Measurements from ENCODE around the gene FGF3. TPM values are rescaled to one million over a fixed set of nuclear protein-coding genes. Genes with fewer than 3 reads are reported as not detected.

Gene FGF3
- total and polyA plus RNA-seq, 8 donors, result not detected

- WGBS, 2 donors, result 73 to 81% methylated on average over 12 of the region's 12 CpGs
- H3K4me3 ChIP-seq, result no peak overlapping the region
- no peaks in the 10 kb centered on the region for H3K36me3 ChIP-seq
- peaks cover 0 to 4% (median 0%) of the 10 kb centered on the region in 3 donors for H3K4me1 ChIP-seq
- DNase-seq (no peak), FAIRE-seq (no peak), ATAC-seq (no peak)
- no peaks in the 10 kb centered on the region for H3K27me3 ChIP-seq
- TF ChIP-seq CTCF (IDR thresholded peaks at IDR 0.05), result no peak
- H3K27ac ChIP-seq, result no peak overlapping the region
- intact Hi-C loops (cut with DNase I), result no loop called here
- no peaks in the 10 kb centered on the region for H3K9me3 ChIP-seq
Observed at GRCh38 chr11:69859275-69859934, 40.2 kb upstream of the FGF3 start.

- DNase-seq (no peak), ATAC-seq (no peak), FAIRE-seq (no peak)
- Histone ChIP-seq H3K36me3 (no peaks in the 10 kb centered on the region), H3K4me1 (peaks cover 0 to 4% (median 0%) of the 10 kb centered on the region in 3 donors), H3K9me3 (peaks cover 0 to 5% (median 0%) of the 10 kb centered on the region in 4 donors), H3K27ac (no peak overlapping the region), H3K4me3 (no peak overlapping the region), H3K27me3 (peaks cover 0 to 4% (median 0%) of the 10 kb centered on the region in 4 donors)
- TF ChIP-seq CTCF (IDR thresholded peaks at IDR 0.05), result no peak
- intact Hi-C loops (cut with DNase I), result no loop called here
- 80 to 88% methylated on average over 3 of the region's 3 CpGs for WGBS, 2 donors
Observed at GRCh38 chr11:69855421-69855820, 36.2 kb upstream of the FGF3 start.

GRCh38 chr11:69854713-69855112, 35.5 kb upstream of the FGF3 start:
- peaks cover 0 to 4% (median 0%) of the 10 kb centered on the region in 3 donors for H3K4me1 ChIP-seq
- H3K4me3 ChIP-seq, result no peak overlapping the region
- DNase-seq (no peak), FAIRE-seq (no peak), ATAC-seq (no peak)
- H3K9me3 ChIP-seq, result peaks cover 0 to 5% (median 0%) of the 10 kb centered on the region in 4 donors
- peaks cover 0 to 4% (median 0%) of the 10 kb centered on the region in 4 donors for H3K27me3 ChIP-seq
- H3K27ac ChIP-seq, result no peak overlapping the region
- intact Hi-C loops (cut with DNase I), result no loop called here
- no peak for TF ChIP-seq CTCF (IDR thresholded peaks at IDR 0.05)
- no peaks in the 10 kb centered on the region for H3K36me3 ChIP-seq
- WGBS, 2 donors, result 76% methylated on average over 2 of the region's 2 CpGs

GRCh38 chr11:69852056-69852455, 32.8 kb upstream of the FGF3 start:
- H3K27me3 ChIP-seq, result peaks cover 0 to 4% (median 0%) of the 10 kb centered on the region in 4 donors
- H3K4me1 ChIP-seq, result peaks cover 0 to 4% (median 0%) of the 10 kb centered on the region in 3 donors
- no peak overlapping the region for H3K27ac ChIP-seq
- peaks cover 0 to 5% (median 0%) of the 10 kb centered on the region in 4 donors for H3K9me3 ChIP-seq
- FAIRE-seq (no peak), ATAC-seq (no peak), DNase-seq (no peak)
- H3K4me3 ChIP-seq, result no peak overlapping the region
- no peak for TF ChIP-seq CTCF (IDR thresholded peaks at IDR 0.05)
- 24 to 34% methylated on average over 2 of the region's 2 CpGs for WGBS, 2 donors
- no peaks in the 10 kb centered on the region for H3K36me3 ChIP-seq
- intact Hi-C loops (cut with DNase I), result no loop called here

- no peak for TF ChIP-seq CTCF (IDR thresholded peaks at IDR 0.05)
- Histone ChIP-seq H3K4me3 (no peak overlapping the region), H3K27ac (no peak overlapping the region), H3K27me3 (peaks cover 0 to 4% (median 0%) of the 10 kb centered on the region in 4 donors), H3K4me1 (no peaks in the 10 kb centered on the region), H3K9me3 (peaks cover 0 to 5% (median 0%) of the 10 kb centered on the region in 4 donors), H3K36me3 (no peaks in the 10 kb centered on the region)
- ATAC-seq, result no peak
- FAIRE-seq, result no peak
- intact Hi-C loops (cut with DNase I), result no loop called here
- no peak for DNase-seq
Observed at GRCh38 chr11:69848201-69848600, 29.0 kb upstream of the FGF3 start.
